GM21529 (cell line): Measurements from ENCODE around the gene ME3.
"Not testable (repeated sequence)": the region's sequence is repeated elsewhere in the genome, so short reads cannot be mapped to it uniquely, and the experiment has no call there.

Experiments
- ATAC-seq: cut with Tn5 transposase; IDR thresholded peaks from one replicate; pipeline ENCODE4 v1.9.1; 2021; ENCODE audit not compliant: unreplicated experiment

ME3 gene

GRCh38 chr11:86623736-86624135, 48.7 kb downstream of the ME3 start:
- ATAC-seq: no peak

DNA sequence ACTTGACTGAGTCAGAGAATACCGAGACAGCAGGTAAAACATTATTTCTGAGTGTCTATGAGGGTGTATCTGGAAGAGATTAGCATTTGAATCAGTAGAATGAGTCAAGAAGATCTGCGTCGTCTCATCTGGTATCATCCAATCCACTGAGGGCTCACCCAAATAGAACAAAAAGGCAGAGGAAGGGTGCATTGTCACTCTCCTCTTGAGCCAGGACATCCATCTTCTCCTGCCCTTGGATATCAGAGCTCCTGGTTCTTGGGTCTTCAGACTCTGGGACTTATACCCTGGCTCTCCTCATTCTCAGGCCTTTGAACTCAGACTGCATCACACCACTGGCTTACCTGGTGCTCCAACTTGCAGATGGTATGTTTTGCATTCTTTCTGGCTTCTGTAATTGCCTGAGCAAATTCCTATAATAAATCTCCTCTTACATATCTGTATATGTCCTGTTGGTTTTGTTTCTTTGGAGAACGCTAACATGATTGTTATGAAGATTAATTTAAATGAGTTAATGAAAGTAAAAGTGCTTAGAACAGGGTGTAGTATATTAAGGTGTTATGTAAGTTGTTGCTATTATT, 49.3 kb downstream of the ME3 start:
- ATAC-seq: no peak

DNA sequence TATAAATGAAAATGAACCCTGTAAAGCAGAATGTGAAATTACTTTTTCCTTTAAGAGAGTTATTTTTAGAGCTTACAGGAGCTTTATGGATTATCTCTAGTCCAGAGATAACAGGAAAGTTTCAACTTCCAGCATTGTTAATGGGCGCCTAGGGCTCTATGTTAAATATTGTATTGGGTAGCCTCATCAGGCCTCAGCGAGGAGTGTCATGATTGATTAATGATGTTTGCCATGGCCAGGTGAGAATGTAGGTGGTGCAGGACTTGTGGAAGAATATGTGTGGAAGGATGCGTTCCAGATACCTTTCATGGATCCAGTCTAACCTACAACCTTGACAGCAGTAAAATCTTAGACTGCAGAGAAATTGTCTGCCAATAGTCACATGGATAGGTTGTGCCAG, 50.6 kb downstream of the ME3 start:
- no peak for ATAC-seq

- ATAC-seq: no peak
Measured at GRCh38 chr11:86620891-86621521, 51.4 kb downstream of the ME3 start.

DNA sequence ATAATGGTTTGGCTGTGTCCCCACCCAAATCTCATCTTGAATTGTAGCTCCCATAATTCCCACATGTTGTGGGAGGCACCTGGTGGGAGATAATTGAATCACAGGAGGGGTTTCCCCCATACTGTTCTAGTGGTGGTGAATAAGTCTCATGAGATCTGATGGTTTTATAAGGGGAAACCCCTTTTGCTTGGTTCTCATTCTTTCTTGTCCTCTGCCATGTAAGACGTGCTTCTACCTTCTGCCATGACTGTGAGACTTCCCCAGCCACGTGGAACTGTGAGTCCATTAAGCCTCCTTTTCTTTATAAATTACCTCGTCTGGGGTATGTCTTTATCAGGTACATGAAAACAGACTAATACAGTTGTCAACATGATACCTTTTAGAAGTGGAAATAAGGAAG, 53.0 kb downstream of the ME3 start:
- ATAC-seq: not testable (repeated sequence)

DNA sequence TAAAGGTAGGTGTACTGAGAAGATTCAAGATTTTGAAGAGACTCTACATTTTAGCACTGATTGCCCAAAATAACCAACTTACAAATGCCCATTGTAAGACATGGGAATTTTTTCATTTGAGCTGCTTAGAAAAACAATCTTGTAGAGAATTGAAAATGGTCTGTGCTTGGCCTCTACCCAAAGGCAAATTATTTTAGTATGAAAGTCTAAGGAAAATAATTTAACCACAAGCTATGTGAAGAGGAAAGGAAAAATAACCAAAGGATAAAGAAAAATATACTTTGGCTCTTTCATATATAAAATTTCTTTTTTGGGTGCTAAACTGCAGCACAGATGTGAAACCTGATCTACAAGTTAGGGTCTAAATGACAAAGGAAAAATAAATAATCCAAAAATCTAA, 54.9 kb downstream of the ME3 start:
- ATAC-seq: no peak

- no peak for ATAC-seq
Measured at GRCh38 chr11:86615487-86615886, 56.9 kb downstream of the ME3 start.

DNA sequence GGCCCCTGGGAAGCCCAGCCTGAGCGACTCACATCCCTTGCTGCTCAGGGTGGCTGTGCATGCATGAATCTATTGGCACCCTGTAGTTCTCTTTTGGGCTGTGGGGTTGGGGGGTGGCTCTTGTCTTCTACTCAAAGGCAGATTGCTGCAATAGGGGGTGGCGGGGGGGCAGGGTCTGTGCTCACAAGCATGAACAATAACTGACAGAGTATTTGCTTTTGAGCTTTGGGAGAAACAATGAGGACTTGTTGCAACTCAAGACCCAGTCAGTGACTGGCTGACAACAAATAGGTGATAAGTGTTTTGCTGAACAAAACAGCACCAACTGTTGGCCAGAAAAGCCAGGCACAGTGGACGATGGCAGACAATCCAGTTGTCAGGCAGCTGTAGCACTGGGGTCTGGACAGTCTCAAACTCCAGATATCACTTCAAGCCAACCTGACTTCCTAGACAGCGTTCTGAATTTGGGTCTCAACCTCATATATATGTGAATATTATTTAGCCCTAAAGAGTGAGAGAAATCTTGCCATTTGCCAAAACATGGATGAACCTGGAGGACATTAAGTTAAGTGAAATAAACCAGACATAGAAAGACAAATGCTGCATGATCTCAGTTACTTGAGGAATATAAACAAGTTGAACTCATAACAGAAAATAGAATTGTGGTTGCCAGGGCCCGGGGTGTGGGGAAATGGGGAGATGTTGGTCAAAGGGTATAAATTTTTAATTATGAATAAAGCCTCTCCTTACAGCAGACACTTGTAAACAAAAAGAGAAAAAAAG, 61.7 kb downstream of the ME3 start:
- no peak for ATAC-seq

DNA sequence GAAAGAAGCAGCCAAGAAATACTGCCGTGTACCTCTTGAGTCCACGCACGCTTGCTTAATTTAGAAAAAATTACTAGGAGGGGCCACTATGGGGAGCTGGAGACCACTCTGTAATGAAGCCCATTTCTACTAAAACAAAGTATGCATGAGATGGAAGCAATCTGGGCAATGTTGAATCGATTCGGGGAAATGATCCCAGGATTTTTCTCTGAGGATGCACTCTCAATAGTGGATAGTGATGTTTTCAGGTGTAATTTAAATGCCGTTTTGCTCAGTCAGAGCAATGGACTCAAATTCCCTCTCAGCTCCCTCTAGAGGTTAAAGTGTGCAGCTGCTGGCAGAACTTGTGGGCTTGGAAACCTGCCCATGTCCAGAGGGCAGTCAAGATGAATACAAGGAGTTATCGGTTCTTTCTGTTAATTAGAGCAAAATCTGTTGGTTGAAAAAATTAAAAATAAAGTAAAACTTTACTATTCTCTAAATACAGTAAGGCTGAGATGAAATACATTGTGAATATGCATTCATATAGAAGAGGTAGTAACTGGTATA, 64.1 kb downstream of the ME3 start:
- peak; percentile 94 for ATAC-seq

DNA sequence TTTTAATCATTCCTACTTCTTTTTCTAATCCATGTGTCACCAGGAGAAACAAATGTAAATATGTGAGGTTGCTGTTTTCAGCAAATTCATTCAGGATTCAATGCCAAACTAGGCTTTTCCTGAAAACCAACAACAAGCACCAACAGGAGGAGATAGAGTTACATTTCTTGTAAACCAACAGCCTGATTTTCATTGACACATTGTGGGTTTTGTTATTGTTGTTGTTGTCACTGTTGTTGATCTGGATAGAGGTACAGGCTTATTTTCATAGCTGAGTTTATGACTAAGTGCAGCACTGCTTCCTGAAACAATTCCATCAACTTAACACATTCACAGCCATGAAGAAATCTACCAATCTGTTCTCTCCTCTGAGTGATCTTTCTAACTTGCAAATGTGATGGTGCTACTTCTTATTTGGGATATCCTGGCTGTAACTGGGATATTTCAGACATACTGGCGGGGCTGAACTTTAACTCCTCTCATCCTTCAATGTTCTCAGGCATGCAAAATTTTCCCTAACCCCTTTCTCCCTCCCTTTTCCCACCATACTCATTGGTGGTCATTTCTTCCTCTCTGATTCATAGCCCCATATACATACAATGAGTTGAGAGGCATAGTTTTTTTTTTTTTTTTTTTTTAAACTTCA, 65.5 kb downstream of the ME3 start:
- no peak for ATAC-seq

DNA sequence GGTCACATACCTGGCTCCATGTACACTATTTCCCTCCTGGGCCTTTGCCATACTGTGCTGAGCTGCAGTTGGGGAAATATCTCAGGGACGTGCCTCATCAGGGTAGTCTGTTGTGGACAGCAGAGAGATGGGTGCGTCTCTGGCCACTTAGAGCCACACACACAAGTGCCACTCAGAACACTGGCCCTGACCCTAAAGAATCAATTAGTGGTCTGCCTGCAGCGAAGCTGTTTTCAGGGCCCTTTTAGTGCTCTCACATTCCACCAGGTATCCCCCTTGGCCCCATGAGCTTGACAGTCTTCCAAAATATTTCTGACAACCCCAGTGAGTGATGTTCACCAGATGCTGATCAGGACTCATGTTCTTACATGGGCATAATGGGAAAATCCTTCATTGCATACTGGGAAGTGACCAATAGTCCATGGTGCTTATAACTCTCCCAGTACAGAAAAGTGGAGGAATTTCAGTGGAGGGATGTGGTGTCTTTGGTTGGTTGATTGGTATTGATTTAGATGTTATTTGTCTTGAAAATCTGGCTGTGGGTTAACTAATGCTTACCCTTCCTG, 66.1 kb downstream of the ME3 start:
- ATAC-seq: no peak

DNA sequence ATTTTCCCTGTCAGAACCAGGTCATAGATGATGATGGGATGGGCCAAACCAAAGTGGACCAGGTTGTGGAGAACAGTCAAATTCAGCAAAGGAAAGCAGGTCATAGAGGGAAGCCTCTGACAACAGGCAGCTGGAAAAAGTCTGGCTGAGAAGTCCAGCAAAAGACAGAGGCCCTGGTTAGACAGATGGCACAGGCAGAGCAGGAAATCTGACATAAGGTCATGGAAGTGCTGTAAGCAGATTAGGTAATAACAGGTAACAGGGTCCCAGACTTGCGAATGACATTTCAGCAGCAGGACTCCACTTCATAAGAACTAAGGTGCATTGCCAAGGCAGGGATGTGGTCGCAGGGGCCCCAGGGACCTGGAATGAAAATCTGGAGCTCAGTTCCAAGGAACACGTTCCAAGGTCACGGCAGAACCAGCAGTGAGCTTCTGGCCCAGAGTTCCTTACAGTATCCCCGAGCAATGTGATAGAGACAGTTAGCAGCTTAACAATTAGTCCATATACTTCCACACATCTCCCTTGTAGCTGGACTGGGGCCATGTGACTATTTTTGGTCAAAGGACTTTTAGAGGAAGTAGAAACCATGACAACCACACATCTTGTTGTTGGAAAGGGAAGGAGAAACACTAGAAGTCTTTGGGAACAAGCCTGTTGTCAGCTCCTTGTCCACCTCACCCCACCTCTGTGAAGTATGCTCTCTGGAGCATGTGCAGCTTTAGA, 75.4 kb downstream of the ME3 start:
- no peak for ATAC-seq

GRCh38 chr11:86595955-86596354, 76.5 kb downstream of the ME3 start:
- ATAC-seq: no peak

GRCh38 chr11:86595451-86595850, 77.0 kb downstream of the ME3 start:
- ATAC-seq: no peak

GRCh38 chr11:86594746-86595145, 77.7 kb downstream of the ME3 start:
- no peak for ATAC-seq

GRCh38 chr11:86593833-86594232, 78.6 kb downstream of the ME3 start:
- no peak for ATAC-seq

- peak; percentile 88 for ATAC-seq
Measured at GRCh38 chr11:86592659-86593451, 79.6 kb downstream of the ME3 start.

GRCh38 chr11:86592047-86592591, 80.3 kb downstream of the ME3 start:
- no peak for ATAC-seq

GRCh38 chr11:86591631-86592030, 80.8 kb downstream of the ME3 start:
- no peak for ATAC-seq
